ENCODE measurements around the gene IL1RAPL1. TPM values are rescaled to one million over a fixed set of nuclear protein-coding genes. Genes with fewer than 3 reads are reported as not detected.

IL1RAPL1 gene
- total RNA-seq, 1 donor from 2014 or later = not detected

GRCh38 chrX:29744966-29745365, 1157.7 kb downstream of the IL1RAPL1 start:
- Mint-ChIP-seq H3K27me3 (no peaks in the 10 kb centered on the region), H3K4me3 (no peak overlapping the region), H3K4me1 (no peaks in the 10 kb centered on the region), H3K9me3 (no peaks in the 10 kb centered on the region), H3K36me3 (ENCODE audit: low read depth) (no peaks in the 10 kb centered on the region), H3K27ac (no peak overlapping the region)
- DNase-seq = no peak
- intact Hi-C loops (cut with micrococcal nuclease) = no loop called here

- intact Hi-C loops (cut with micrococcal nuclease) = no loop called here
- DNase-seq = no peak
- H3K4me3 Mint-ChIP-seq = no peak overlapping the region
- H3K27me3 Mint-ChIP-seq = no peaks in the 10 kb centered on the region
- no peaks in the 10 kb centered on the region for H3K9me3 Mint-ChIP-seq
- no peaks in the 10 kb centered on the region for H3K36me3 Mint-ChIP-seq (ENCODE audit: low read depth)
- no peaks in the 10 kb centered on the region for H3K4me1 Mint-ChIP-seq
- H3K27ac Mint-ChIP-seq = no peak overlapping the region
Observed at GRCh38 chrX:29746326-29746725, 1159.1 kb downstream of the IL1RAPL1 start.

- Mint-ChIP-seq H3K36me3 (ENCODE audit: low read depth) (no peaks in the 10 kb centered on the region), H3K4me3 (no peak overlapping the region), H3K4me1 (no peaks in the 10 kb centered on the region), H3K27ac (no peak overlapping the region), H3K27me3 (no peaks in the 10 kb centered on the region), H3K9me3 (no peaks in the 10 kb centered on the region)
- intact Hi-C loops (cut with micrococcal nuclease) = no loop called here
- DNase-seq = no peak
Observed at GRCh38 chrX:29762006-29762405, 1174.8 kb downstream of the IL1RAPL1 start.

- no peak for DNase-seq
- Mint-ChIP-seq H3K27me3 (no peaks in the 10 kb centered on the region), H3K4me1 (no peaks in the 10 kb centered on the region), H3K27ac (no peak overlapping the region), H3K9me3 (no peaks in the 10 kb centered on the region), H3K36me3 (ENCODE audit: low read depth) (no peaks in the 10 kb centered on the region), H3K4me3 (no peak overlapping the region)
- intact Hi-C loops (cut with micrococcal nuclease) = no loop called here
Observed at GRCh38 chrX:29775890-29776289, 1188.6 kb downstream of the IL1RAPL1 start.

GRCh38 chrX:29787656-29788055, 1200.4 kb downstream of the IL1RAPL1 start:
- intact Hi-C loops (cut with micrococcal nuclease) = no loop called here
- Mint-ChIP-seq H3K4me3 (no peak overlapping the region), H3K27ac (no peak overlapping the region), H3K4me1 (no peaks in the 10 kb centered on the region), H3K9me3 (no peaks in the 10 kb centered on the region), H3K36me3 (ENCODE audit: low read depth) (no peaks in the 10 kb centered on the region), H3K27me3 (no peaks in the 10 kb centered on the region)
- no peak for DNase-seq

- H3K4me1 Mint-ChIP-seq = no peaks in the 10 kb centered on the region
- no peaks in the 10 kb centered on the region for H3K9me3 Mint-ChIP-seq
- intact Hi-C loops (cut with micrococcal nuclease) = no loop called here
Observed at GRCh38 chrX:29788991-29789699, 1201.9 kb downstream of the IL1RAPL1 start.

GRCh38 chrX:29792335-29792734, 1205.1 kb downstream of the IL1RAPL1 start:
- no peak overlapping the region for H3K27ac Mint-ChIP-seq
- no peaks in the 10 kb centered on the region for H3K9me3 Mint-ChIP-seq
- no peak overlapping the region for H3K4me3 Mint-ChIP-seq
- no peaks in the 10 kb centered on the region for H3K27me3 Mint-ChIP-seq
- H3K36me3 Mint-ChIP-seq (ENCODE audit: low read depth) = no peaks in the 10 kb centered on the region
- intact Hi-C loops (cut with micrococcal nuclease) = no loop called here
- no peaks in the 10 kb centered on the region for H3K4me1 Mint-ChIP-seq
- DNase-seq = no peak

More at GRCh38 chrX:29788991-29789699, 1201.9 kb downstream of the IL1RAPL1 start:
- DNase-seq = no peak
- Mint-ChIP-seq H3K27me3 (no peaks in the 10 kb centered on the region), H3K4me3 (no peak overlapping the region), H3K36me3 (ENCODE audit: low read depth) (no peaks in the 10 kb centered on the region), H3K27ac (no peak overlapping the region)

GRCh38 chrX:29797156-29797555, 1209.9 kb downstream of the IL1RAPL1 start:
- H3K4me1 Mint-ChIP-seq = no peaks in the 10 kb centered on the region
- H3K9me3 Mint-ChIP-seq = no peaks in the 10 kb centered on the region
- H3K27ac Mint-ChIP-seq = no peak overlapping the region
- H3K36me3 Mint-ChIP-seq (ENCODE audit: low read depth) = no peaks in the 10 kb centered on the region
- intact Hi-C loops (cut with micrococcal nuclease) = no loop called here
- no peak overlapping the region for H3K4me3 Mint-ChIP-seq
- no peaks in the 10 kb centered on the region for H3K27me3 Mint-ChIP-seq
- DNase-seq = no peak

GRCh38 chrX:29798469-29798868, 1211.2 kb downstream of the IL1RAPL1 start:
- no peaks in the 10 kb centered on the region for H3K27me3 Mint-ChIP-seq
- H3K36me3 Mint-ChIP-seq (ENCODE audit: low read depth) = no peaks in the 10 kb centered on the region
- no peak overlapping the region for H3K27ac Mint-ChIP-seq
- intact Hi-C loops (cut with micrococcal nuclease) = no loop called here
- no peaks in the 10 kb centered on the region for H3K4me1 Mint-ChIP-seq
- DNase-seq = no peak
- H3K9me3 Mint-ChIP-seq = no peaks in the 10 kb centered on the region
- H3K4me3 Mint-ChIP-seq = no peak overlapping the region

GRCh38 chrX:29813174-29813573, 1225.9 kb downstream of the IL1RAPL1 start:
- intact Hi-C loops (cut with micrococcal nuclease) = no loop called here
- no peaks in the 10 kb centered on the region for H3K4me1 Mint-ChIP-seq
- no peaks in the 10 kb centered on the region for H3K27me3 Mint-ChIP-seq
- no peak overlapping the region for H3K4me3 Mint-ChIP-seq
- DNase-seq = no peak
- no peaks in the 10 kb centered on the region for H3K36me3 Mint-ChIP-seq (ENCODE audit: low read depth)
- H3K27ac Mint-ChIP-seq = no peak overlapping the region
- no peaks in the 10 kb centered on the region for H3K9me3 Mint-ChIP-seq

GRCh38 chrX:29824176-29824906, 1237.1 kb downstream of the IL1RAPL1 start:
- Mint-ChIP-seq H3K36me3 (ENCODE audit: low read depth) (no peaks in the 10 kb centered on the region), H3K4me3 (no peak overlapping the region), H3K27me3 (no peaks in the 10 kb centered on the region), H3K27ac (no peak overlapping the region), H3K9me3 (no peaks in the 10 kb centered on the region), H3K4me1 (no peaks in the 10 kb centered on the region)
- intact Hi-C loops (cut with micrococcal nuclease) = no loop called here
- no peak for DNase-seq

GRCh38 chrX:29826742-29827141, 1239.5 kb downstream of the IL1RAPL1 start:
- no peak for DNase-seq
- H3K27ac Mint-ChIP-seq = no peak overlapping the region
- no peaks in the 10 kb centered on the region for H3K4me1 Mint-ChIP-seq
- H3K27me3 Mint-ChIP-seq = no peaks in the 10 kb centered on the region
- no peak overlapping the region for H3K4me3 Mint-ChIP-seq
- H3K36me3 Mint-ChIP-seq (ENCODE audit: low read depth) = no peaks in the 10 kb centered on the region
- intact Hi-C loops (cut with micrococcal nuclease) = no loop called here
- H3K9me3 Mint-ChIP-seq = no peaks in the 10 kb centered on the region

- no peaks in the 10 kb centered on the region for H3K27me3 Mint-ChIP-seq
- no peaks in the 10 kb centered on the region for H3K4me1 Mint-ChIP-seq
- H3K9me3 Mint-ChIP-seq = no peaks in the 10 kb centered on the region
- intact Hi-C loops (cut with micrococcal nuclease) = no loop called here
- H3K27ac Mint-ChIP-seq = no peak overlapping the region
- H3K4me3 Mint-ChIP-seq = no peak overlapping the region
- DNase-seq = no peak
- H3K36me3 Mint-ChIP-seq (ENCODE audit: low read depth) = no peaks in the 10 kb centered on the region
Observed at GRCh38 chrX:29834311-29834710, 1247.1 kb downstream of the IL1RAPL1 start.

GRCh38 chrX:29834764-29835163, 1247.5 kb downstream of the IL1RAPL1 start:
- Mint-ChIP-seq H3K36me3 (ENCODE audit: low read depth) (no peaks in the 10 kb centered on the region), H3K4me1 (no peaks in the 10 kb centered on the region), H3K27ac (no peak overlapping the region), H3K27me3 (no peaks in the 10 kb centered on the region), H3K9me3 (no peaks in the 10 kb centered on the region), H3K4me3 (no peak overlapping the region)
- intact Hi-C loops (cut with micrococcal nuclease) = no loop called here
- DNase-seq = no peak
